Measurements from ENCODE around the gene GNA12.
"Not testable (repeated sequence)": the region's sequence is repeated elsewhere in the genome, so short reads cannot be mapped to it uniquely, and the experiment has no call there.

The GNA12 gene

DNA sequence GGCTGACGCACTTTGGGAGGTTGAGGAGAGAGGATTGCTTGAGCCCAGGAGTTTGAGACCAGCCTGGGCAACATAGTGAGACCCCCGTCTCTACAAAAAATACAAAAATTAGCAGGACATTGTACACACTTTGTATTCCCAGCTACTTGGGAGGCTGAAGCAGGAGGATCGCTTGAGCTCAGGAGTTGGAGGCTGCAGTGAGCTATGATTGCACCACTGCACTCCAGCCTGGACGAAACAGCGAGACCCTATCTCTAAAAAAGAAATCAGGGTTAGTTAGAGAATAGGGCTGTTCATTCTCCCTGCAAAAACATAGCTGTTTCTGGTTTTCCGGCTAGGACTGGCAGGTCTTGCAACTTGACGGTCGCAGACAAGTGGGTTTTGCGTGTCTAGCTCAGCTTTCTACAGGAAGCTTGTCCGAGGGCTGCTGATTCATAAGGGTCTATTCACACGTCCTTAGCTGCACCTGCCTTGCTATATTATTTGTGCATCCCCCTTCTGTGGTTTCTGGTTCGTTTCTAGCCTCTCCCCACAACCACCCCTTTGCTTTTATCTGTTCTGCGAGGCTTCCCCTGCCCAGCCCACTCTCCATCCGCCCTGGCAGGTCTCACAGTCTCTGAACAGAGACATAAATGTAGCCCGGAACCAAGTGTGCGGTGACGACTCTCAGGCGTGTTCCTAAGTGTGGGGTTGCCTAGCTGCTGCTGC is 145.4 kb downstream of the GNA12 start:
- DNase-seq (ENCODE audit: low read depth), result no peak
- H3K4me3 ChIP-seq (ENCODE audit: low read length), result no peak overlapping the region
- TF ChIP-seq, protein P1, sequence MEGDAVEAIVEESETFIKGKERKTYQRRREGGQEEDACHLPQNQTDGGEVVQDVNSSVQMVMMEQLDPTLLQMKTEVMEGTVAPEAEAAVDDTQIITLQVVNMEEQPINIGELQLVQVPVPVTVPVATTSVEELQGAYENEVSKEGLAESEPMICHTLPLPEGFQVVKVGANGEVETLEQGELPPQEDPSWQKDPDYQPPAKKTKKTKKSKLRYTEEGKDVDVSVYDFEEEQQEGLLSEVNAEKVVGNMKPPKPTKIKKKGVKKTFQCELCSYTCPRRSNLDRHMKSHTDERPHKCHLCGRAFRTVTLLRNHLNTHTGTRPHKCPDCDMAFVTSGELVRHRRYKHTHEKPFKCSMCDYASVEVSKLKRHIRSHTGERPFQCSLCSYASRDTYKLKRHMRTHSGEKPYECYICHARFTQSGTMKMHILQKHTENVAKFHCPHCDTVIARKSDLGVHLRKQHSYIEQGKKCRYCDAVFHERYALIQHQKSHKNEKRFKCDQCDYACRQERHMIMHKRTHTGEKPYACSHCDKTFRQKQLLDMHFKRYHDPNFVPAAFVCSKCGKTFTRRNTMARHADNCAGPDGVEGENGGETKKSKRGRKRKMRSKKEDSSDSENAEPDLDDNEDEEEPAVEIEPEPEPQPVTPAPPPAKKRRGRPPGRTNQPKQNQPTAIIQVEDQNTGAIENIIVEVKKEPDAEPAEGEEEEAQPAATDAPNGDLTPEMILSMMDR (conservative IDR thresholded peaks at IDR 0.05; ENCODE audit: low read length), result no peak

DNA sequence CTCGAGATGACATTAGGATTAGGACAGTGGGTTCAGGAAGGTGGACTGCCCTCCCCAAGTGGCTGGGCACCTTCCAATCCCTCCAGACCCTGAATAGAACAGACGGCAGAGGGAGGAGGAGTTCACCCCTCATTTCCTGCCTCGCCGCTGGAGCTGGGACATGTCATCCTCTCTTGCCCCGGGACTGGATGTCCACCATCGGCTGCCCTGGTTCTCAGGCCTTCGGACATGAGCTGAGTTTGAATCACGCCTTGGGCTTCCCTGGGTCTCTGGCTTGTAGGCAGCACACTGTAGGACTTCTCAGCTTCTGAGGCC is 150.0 kb downstream of the GNA12 start:
- DNase-seq (ENCODE audit: low read depth); H3K4me3 ChIP-seq (ENCODE audit: low read length): not testable (repeated sequence)

DNA sequence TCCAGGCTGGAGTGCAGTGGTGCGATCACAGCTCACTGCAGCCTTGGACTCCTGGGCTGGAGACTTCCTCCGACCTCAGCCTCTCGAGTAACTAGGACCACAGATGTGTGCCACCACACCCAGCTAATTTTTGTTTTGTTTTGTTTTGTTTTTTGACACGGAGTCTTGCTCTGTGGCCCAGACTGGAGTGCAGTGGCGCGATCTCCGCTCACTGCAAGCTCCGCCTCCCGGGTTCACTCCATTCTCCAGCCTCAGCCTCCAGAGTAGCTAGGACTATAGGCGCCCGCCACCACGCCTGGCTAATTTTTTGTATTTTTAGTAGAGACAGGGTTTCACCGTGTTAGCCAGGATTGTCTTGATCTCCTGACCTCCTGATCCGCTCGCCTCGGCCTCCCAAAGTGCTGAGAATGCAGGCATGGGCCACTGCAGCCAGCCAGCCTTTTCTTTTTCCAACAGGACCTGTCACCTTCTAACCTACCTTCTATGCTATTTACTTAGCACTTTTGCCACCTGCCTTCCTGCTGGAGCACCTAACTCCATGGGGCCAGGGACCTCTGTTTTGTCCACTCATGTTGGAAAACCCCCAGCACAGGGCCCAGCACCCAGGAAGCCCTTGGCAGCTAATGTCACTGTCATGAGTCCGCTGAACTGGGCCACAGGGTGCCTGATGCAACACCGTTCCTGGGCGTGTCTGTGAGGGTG is 150.5 kb downstream of the GNA12 start:
- DNase-seq (ENCODE audit: low read depth); H3K4me3 ChIP-seq (ENCODE audit: low read length): not testable (repeated sequence)

DNA sequence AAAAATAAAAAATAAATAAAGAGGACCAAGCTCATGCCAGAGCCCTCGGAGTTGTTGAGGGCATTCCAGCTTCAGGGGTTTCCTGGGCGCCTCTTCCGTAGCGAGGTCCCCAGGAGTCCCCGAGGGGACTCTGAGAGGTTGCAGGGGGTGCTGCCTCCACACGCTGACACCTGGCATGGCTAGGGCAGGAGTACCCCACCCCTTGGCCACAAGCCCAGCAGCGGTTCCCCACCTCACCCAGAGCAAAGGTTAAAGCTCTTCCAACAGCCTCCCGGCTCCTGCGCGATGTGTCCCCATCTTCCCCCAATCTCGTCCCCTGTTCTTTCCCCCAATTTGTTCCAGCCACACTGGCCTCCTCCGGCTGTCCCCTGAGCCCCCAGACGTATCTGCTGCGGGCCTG is 151.6 kb downstream of the GNA12 start:
- no peak overlapping the region for H3K4me3 ChIP-seq (ENCODE audit: low read length)
- no peak for DNase-seq (ENCODE audit: low read depth)
- TF ChIP-seq, protein P1 (conservative IDR thresholded peaks at IDR 0.05; ENCODE audit: low read length), result no peak

DNA sequence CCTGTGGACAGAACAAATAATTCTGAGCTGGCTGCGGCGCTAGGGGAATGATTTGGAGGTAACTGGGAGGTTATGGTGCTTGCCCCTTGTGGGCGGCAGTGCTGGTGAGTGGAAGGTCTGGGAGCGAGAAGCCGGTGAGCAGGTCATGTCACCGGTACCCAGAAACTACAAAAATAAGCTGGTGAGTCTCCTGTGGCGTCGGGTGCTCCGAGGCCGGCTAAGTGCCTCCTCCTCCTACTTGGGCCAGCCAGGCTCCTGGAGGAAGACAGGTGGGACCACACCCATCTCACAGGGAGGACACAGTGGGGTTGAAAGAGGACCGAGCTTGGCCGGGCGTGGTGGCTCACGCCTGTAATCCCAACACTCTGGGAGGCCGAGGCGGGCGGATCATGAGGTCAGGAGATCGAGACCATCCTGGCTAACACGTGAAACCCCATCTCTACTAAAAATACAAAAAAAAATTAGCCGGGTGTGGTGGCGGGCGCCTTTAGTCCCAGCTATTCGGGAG is 152.1 kb downstream of the GNA12 start:
- not testable (repeated sequence) for H3K4me3 ChIP-seq (ENCODE audit: low read length); DNase-seq (ENCODE audit: low read depth)

DNA sequence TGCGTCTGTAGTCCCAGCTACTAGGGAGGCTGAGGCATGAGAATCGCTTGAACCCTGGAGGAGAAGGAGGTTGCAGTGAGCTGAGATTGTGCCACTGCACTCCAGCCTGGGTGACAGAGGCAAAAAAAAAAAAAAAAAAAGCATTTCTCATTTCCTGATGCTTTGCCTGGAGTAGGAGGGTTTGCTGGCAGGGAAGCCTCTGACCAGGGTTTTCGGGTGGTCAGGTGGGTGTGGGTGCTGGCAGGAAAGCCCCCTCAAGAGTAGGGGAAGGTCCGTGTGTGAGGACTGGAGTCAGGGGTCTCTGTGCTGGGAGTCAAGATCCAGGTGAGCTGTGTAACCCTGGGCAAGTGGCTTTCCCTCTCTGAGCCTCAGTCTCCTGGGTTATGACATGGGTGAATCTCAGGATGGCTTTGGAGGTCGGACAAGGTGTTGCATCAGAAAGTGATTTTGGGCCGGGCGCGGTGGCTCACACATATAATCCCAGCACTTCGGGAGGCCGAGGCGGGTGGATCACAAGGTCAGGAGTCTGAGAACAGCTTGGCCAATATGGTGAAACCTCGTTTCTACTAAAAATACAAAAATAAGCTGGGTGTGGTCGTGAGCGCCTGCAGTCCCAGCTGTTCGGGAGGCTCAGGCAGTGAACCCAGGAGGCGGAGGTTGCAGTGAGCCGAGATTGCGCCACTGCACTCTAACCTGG is 152.9 kb downstream of the GNA12 start:
- TF ChIP-seq, protein P1 (conservative IDR thresholded peaks at IDR 0.05; ENCODE audit: low read length), result no peak
- no peak for DNase-seq (ENCODE audit: low read depth)
- H3K4me3 ChIP-seq (ENCODE audit: low read length), result no peak overlapping the region

DNA sequence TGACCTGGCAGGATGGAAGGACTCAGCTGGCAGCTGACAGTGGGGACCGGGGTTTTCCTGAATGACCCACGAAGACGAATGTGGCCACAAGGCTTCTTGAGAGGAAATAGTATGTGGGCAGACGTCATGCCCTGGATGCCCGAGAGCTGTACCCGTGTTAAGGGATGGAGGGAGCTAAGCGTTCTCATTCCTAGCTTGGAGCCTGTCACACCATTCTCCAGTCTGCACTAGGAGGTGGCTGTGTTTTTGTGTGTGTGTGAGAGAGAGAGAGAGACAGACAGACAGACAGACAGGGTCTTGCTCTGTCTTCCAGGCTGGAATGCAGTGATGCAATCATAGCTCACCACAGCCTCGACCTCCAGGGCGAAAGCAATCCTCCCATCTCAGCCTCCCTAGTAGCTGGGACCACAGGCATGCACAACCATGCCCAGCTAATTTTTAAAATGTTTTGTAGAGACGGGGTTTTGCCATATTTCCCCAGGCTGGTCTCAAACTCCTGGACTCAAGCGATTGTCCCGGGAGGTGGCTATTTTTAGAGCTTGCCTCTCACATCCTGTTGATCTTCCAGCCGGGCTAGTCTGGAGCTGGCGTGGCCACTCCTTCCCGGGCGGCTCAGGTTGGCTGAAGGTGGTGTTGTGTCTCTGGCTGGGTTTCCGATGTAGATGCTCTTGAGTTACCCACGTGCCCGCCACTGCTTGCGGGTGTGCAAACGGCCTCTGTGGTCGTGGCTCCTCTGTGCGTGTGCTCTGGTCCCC is 154.0 kb downstream of the GNA12 start:
- H3K4me3 ChIP-seq (ENCODE audit: low read length), result no peak overlapping the region
- peak; percentile 61 for DNase-seq (ENCODE audit: low read depth)
- TF ChIP-seq, protein P1 (conservative IDR thresholded peaks at IDR 0.05; ENCODE audit: low read length), result no peak

DNA sequence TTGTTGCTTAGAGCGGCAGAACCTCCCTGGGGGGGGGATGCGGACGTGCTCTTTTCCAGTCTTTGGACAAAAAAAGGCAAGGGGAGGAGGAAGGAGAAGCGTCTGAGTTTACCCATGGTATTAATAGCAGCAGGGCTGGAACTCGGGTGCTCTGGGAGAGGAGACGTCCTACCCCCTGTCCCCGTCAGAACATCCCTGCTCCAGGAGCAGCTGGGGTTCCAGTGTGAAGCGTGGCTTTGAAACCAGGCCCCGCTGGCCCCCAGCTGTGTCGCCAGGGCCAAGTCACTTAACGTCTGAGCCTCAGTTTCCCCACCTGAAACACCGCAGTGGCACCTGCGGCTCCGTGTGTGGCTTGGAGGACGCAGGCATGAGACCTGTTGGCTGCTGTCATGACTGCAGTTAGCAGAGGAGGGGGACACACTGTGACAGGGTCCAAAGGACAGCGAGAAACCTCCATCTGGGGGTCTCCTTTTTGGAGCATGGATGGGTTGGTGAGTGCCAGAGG is 154.7 kb downstream of the GNA12 start:
- no peak for DNase-seq (ENCODE audit: low read depth)
- H3K4me3 ChIP-seq (ENCODE audit: low read length), result no peak overlapping the region
- TF ChIP-seq, protein P1 (conservative IDR thresholded peaks at IDR 0.05; ENCODE audit: low read length), result no peak
